DND-41 (cell line): ENCODE measurements around the gene SLC41A3.

Source experiments
- CTCF ChIP-seq: IDR thresholded peaks from 2 replicates; pipeline ENCODE4 v1.5.1; 2012; ENCODE audit warnings: borderline replicate concordance, low read length, moderate library complexity, mild to moderate bottlenecking; ENCODE audit not compliant: poor library complexity, severe bottlenecking; ENCODE audit errors: extremely low read depth
- EZH2 ChIP-seq: IDR thresholded peaks from 3 replicates; pipeline ENCODE4 v1.6.1; 2012; ENCODE audit warnings: borderline replicate concordance, low read depth, mild to moderate bottlenecking, moderate library complexity, low read length, inconsistent platforms; ENCODE audit not compliant: severe bottlenecking

GRCh38 chr3:126052196-126053058 is 31.5 kb downstream of the SLC41A3 start:
- TF ChIP-seq CTCF (no peak), EZH2 (no peak)
